ENCODE measurements around the gene ZNF511. TPM values are rescaled to one million over a fixed set of nuclear protein-coding genes. Genes with fewer than 3 reads are reported as not detected.

The ZNF511 gene
- polyA plus RNA-seq, 1 donor from 2014 or later, result 17.6 TPM

DNA sequence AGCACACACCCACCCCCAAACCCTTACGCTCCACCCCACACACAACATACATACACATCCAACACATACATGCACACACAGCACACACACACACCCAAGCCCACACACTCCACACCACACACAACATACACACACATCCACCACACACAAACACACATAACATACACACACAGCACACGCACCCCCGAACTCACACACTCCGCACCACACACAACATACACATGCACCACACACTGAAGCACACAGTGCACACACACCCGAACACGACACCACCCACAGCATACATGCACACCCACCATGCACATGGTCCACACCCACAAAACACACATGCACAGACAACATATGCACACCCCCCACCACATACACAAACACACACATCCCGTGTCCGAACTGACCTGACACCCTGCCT, 40.5 kb downstream of the ZNF511 start:
- H3K4me2 ChIP-seq (ENCODE audit: low read length), result no peak overlapping the region
- no peaks in the 10 kb centered on the region for H3K9me2 ChIP-seq (ENCODE audit: insufficient read depth, low read length)
- H2AFZ ChIP-seq (ENCODE audit: low read depth, low read length), result no peak overlapping the region
- H3K27me3 ChIP-seq (ENCODE audit: insufficient read depth, low read depth, low read length), result no peaks in the 10 kb centered on the region
- no peaks in the 10 kb centered on the region for H3K36me3 ChIP-seq (ENCODE audit: insufficient read depth, low read length)
- no peak overlapping the region for H3K9ac ChIP-seq (ENCODE audit: low read length)
- H3K79me2 ChIP-seq (replicated peaks; ENCODE audit: insufficient read depth, low read length), result no peaks in the 10 kb centered on the region
- no peaks in the 10 kb centered on the region for H3K9me3 ChIP-seq (ENCODE audit: low read length)
- H3F3A ChIP-seq (ENCODE audit: insufficient read depth, low read length, poor library complexity, severe bottlenecking), result no peaks in the 10 kb centered on the region
- H3K4me3 ChIP-seq (ENCODE audit: low read length), result no peak overlapping the region
- TF ChIP-seq TAF1 (IDR thresholded peaks at IDR 0.05; ENCODE audit: low read depth) (no peak), RAD21 (conservative IDR thresholded peaks at IDR 0.05) (no peak), EP300 (conservative IDR thresholded peaks at IDR 0.05; ENCODE audit: poor library complexity, severe bottlenecking) (no peak), MXI1 (conservative IDR thresholded peaks at IDR 0.05; ENCODE audit: poor library complexity, severe bottlenecking) (no peak), POLR2AphosphoS5 (IDR thresholded peaks at IDR 0.05) (no peak)
- TF ChIP-seq, protein P1, sequence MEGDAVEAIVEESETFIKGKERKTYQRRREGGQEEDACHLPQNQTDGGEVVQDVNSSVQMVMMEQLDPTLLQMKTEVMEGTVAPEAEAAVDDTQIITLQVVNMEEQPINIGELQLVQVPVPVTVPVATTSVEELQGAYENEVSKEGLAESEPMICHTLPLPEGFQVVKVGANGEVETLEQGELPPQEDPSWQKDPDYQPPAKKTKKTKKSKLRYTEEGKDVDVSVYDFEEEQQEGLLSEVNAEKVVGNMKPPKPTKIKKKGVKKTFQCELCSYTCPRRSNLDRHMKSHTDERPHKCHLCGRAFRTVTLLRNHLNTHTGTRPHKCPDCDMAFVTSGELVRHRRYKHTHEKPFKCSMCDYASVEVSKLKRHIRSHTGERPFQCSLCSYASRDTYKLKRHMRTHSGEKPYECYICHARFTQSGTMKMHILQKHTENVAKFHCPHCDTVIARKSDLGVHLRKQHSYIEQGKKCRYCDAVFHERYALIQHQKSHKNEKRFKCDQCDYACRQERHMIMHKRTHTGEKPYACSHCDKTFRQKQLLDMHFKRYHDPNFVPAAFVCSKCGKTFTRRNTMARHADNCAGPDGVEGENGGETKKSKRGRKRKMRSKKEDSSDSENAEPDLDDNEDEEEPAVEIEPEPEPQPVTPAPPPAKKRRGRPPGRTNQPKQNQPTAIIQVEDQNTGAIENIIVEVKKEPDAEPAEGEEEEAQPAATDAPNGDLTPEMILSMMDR (IDR thresholded peaks at IDR 0.05; ENCODE audit: poor library complexity, severe bottlenecking), result no peak
- H3K27ac ChIP-seq (ENCODE audit: low read length), result no peak overlapping the region
- H4K20me1 ChIP-seq (ENCODE audit: insufficient read depth), result no peaks in the 10 kb centered on the region

DNA sequence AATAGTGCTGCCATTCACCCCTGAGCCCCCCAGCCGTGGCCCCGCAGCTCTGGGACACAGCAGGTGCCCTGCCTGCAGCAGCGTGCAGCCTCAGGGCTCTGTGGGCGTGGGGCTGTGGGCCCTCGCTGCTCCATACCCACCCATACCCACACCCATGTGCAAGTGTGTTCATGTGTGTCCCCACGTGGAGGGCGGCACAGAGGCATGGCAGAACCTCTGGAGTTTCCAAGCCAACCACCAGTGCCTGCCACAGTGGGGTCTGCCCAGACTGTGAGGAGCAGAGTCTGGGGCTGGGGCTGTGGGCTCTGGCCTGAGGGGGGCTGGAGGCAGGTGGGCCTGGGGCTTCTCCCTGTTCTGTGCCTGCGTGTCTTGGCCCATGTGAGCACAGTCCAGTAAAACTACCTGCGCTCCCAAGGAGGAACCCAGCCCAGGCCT, 40.9 kb downstream of the ZNF511 start:
- no peaks in the 10 kb centered on the region for H3K79me2 ChIP-seq (replicated peaks; ENCODE audit: insufficient read depth, low read length)
- no peaks in the 10 kb centered on the region for H4K20me1 ChIP-seq (ENCODE audit: insufficient read depth)
- H3K9me2 ChIP-seq (ENCODE audit: insufficient read depth, low read length), result no peaks in the 10 kb centered on the region
- H3K9ac ChIP-seq (ENCODE audit: low read length), result no peak overlapping the region
- H3K27me3 ChIP-seq (ENCODE audit: insufficient read depth, low read depth, low read length), result no peaks in the 10 kb centered on the region
- no peak overlapping the region for H3K27ac ChIP-seq (ENCODE audit: low read length)
- no peak overlapping the region for H3K4me2 ChIP-seq (ENCODE audit: low read length)
- H3K9me3 ChIP-seq (ENCODE audit: low read length), result no peaks in the 10 kb centered on the region
- H3K4me3 ChIP-seq (ENCODE audit: low read length), result no peak overlapping the region
- TF ChIP-seq EZH2 (IDR thresholded peaks at IDR 0.05; ENCODE audit: borderline replicate concordance, insufficient read depth, low read length, poor library complexity, severe bottlenecking) (no peak), TAF1 (IDR thresholded peaks at IDR 0.05; ENCODE audit: low read depth) (no peak), POLR2AphosphoS5 (IDR thresholded peaks at IDR 0.05) (no peak), RAD21 (conservative IDR thresholded peaks at IDR 0.05) (no peak), EP300 (conservative IDR thresholded peaks at IDR 0.05; ENCODE audit: poor library complexity, severe bottlenecking) (no peak), MXI1 (conservative IDR thresholded peaks at IDR 0.05; ENCODE audit: poor library complexity, severe bottlenecking) (no peak), SMC3 (conservative IDR thresholded peaks at IDR 0.05; ENCODE audit: poor library complexity) (no peak)
- TF ChIP-seq, protein P1 (IDR thresholded peaks at IDR 0.05; ENCODE audit: poor library complexity, severe bottlenecking), result no peak
- TF ChIP-seq, protein P2, sequence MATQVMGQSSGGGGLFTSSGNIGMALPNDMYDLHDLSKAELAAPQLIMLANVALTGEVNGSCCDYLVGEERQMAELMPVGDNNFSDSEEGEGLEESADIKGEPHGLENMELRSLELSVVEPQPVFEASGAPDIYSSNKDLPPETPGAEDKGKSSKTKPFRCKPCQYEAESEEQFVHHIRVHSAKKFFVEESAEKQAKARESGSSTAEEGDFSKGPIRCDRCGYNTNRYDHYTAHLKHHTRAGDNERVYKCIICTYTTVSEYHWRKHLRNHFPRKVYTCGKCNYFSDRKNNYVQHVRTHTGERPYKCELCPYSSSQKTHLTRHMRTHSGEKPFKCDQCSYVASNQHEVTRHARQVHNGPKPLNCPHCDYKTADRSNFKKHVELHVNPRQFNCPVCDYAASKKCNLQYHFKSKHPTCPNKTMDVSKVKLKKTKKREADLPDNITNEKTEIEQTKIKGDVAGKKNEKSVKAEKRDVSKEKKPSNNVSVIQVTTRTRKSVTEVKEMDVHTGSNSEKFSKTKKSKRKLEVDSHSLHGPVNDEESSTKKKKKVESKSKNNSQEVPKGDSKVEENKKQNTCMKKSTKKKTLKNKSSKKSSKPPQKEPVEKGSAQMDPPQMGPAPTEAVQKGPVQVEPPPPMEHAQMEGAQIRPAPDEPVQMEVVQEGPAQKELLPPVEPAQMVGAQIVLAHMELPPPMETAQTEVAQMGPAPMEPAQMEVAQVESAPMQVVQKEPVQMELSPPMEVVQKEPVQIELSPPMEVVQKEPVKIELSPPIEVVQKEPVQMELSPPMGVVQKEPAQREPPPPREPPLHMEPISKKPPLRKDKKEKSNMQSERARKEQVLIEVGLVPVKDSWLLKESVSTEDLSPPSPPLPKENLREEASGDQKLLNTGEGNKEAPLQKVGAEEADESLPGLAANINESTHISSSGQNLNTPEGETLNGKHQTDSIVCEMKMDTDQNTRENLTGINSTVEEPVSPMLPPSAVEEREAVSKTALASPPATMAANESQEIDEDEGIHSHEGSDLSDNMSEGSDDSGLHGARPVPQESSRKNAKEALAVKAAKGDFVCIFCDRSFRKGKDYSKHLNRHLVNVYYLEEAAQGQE (IDR thresholded peaks at IDR 0.05; ENCODE audit: borderline replicate concordance), result no peak
- H3F3A ChIP-seq (ENCODE audit: insufficient read depth, low read length, poor library complexity, severe bottlenecking), result no peaks in the 10 kb centered on the region
- H3K36me3 ChIP-seq (ENCODE audit: insufficient read depth, low read length), result no peaks in the 10 kb centered on the region
- no peak overlapping the region for H2AFZ ChIP-seq (ENCODE audit: low read depth, low read length)

Measured in neural cell (in vitro differentiated cells).